GM11168 (cell line): Measurements from ENCODE around the gene NOL6.
"Not testable (repeated sequence)": the region's sequence is repeated elsewhere in the genome, so short reads cannot be mapped to it uniquely, and the experiment has no call there.

ENCODE experiments used
- in situ Hi-C: fragments of 300-500 bp; cut with MboI; formaldehyde crosslinking; loops from one replicate; pipeline ENCODE4 v1.12.0; 2022; ENCODE audit warnings: low sequenced_read_pairs; ENCODE audit not compliant: unreplicated experiment

The NOL6 gene

GRCh38 chr9:33437205-33437604 lies 36.5 kb downstream of the NOL6 start:
- in situ Hi-C loops = no loop called here

GRCh38 chr9:33436445-33436844 lies 37.3 kb downstream of the NOL6 start:
- in situ Hi-C loops = no loop called here

- in situ Hi-C loops = no loop called here
These were observed 37.9 kb downstream of the NOL6 start for GRCh38 chr9:33435821-33436277.

GRCh38 chr9:33434317-33435105 lies 39.2 kb downstream of the NOL6 start:
- in situ Hi-C loops = no loop called here

GRCh38 chr9:33433871-33434270 lies 39.9 kb downstream of the NOL6 start:
- in situ Hi-C loops = no loop called here

- in situ Hi-C loops = no loop called here
These were observed 42.3 kb downstream of the NOL6 start for GRCh38 chr9:33431420-33431819.

GRCh38 chr9:33430942-33431341 lies 42.8 kb downstream of the NOL6 start:
- in situ Hi-C loops = no loop called here

GRCh38 chr9:33429256-33429985 lies 44.3 kb downstream of the NOL6 start:
- in situ Hi-C loops = no loop called here

GRCh38 chr9:33426843-33427293 lies 46.9 kb downstream of the NOL6 start:
- in situ Hi-C loops = no loop called here

- in situ Hi-C loops = no loop called here
These were observed 48.6 kb downstream of the NOL6 start for GRCh38 chr9:33425128-33425533.

GRCh38 chr9:33424492-33424891 lies 49.2 kb downstream of the NOL6 start:
- in situ Hi-C loops = not testable (repeated sequence)

GRCh38 chr9:33424043-33424442 lies 49.7 kb downstream of the NOL6 start:
- in situ Hi-C loops = not testable (repeated sequence)

- in situ Hi-C loops = no loop called here
These were observed 53.9 kb downstream of the NOL6 start for GRCh38 chr9:33419708-33420303.

GRCh38 chr9:33418090-33418489 lies 55.6 kb downstream of the NOL6 start:
- in situ Hi-C loops = no loop called here

- in situ Hi-C loops = no loop called here
These were observed 56.7 kb downstream of the NOL6 start for GRCh38 chr9:33416996-33417395.

GRCh38 chr9:33415501-33416038 lies 58.2 kb downstream of the NOL6 start:
- in situ Hi-C loops = no loop called here

- in situ Hi-C loops = no loop called here
These were observed 58.7 kb downstream of the NOL6 start for GRCh38 chr9:33414889-33415500.

GRCh38 chr9:33414268-33414667 lies 59.5 kb downstream of the NOL6 start:
- in situ Hi-C loops = no loop called here
